IgD-negative memory B cell (primary cell): ENCODE data around the gene CDC26. TPM values are rescaled to one million over a fixed set of nuclear protein-coding genes. Genes with fewer than 3 reads are reported as not detected.
A peak's percentile ranks its signal among the peaks of the same experiment; 100 is the strongest.
"Not testable (repeated sequence)": the region's sequence is repeated elsewhere in the genome, so short reads cannot be mapped to it uniquely, and the experiment has no call there.

Source experiments
- H3K27ac Mint-ChIP-seq, 3 donors: one replicate each; pipeline ENCODE4 v1.8.0; 2020 to 2022; ENCODE audit warnings: mild to moderate bottlenecking in 3 of 3, mixed read lengths in 3 of 3, moderate library complexity in 1 of 3
- H3K27me3 Mint-ChIP-seq: one replicate; pipeline ENCODE4 v1.8.0; 2021; ENCODE audit warnings: mixed read lengths
- H3K36me3 Mint-ChIP-seq: one replicate; pipeline ENCODE4 v1.8.0; 2020; ENCODE audit warnings: mild to moderate bottlenecking, mixed read lengths
- H3K4me1 Mint-ChIP-seq, 3 donors: one replicate each; pipeline ENCODE4 v1.8.0; 2020 to 2022; ENCODE audit warnings: mixed read lengths in 3 of 3, mild to moderate bottlenecking in 1 of 3
- H3K4me3 Mint-ChIP-seq, 4 donors: one replicate each; pipeline ENCODE4 v1.8.0; 2020 to 2022; ENCODE audit warnings: mild to moderate bottlenecking in 4 of 4, mixed read lengths in 4 of 4, moderate library complexity in 3 of 4
- H3K9me3 Mint-ChIP-seq, 3 donors: one replicate each; pipeline ENCODE4 v1.8.0; 2020 to 2021; ENCODE audit warnings: mixed read lengths in 3 of 3, mild to moderate bottlenecking in 1 of 3
- polyA plus RNA-seq: library from polyadenylated mRNA; unstranded; fragments of 300-500 nt; fragmentation: Illumina TruSeq; gene quantifications from one replicate; pipeline ENCODE4 v1.2.3, GENCODE V29; 2021

Gene CDC26
- polyA plus RNA-seq, 1 donor from 2014 or later = 135 TPM

GRCh38 chr9:113301548-113301947 is 26.2 kb upstream of the CDC26 start:
- Mint-ChIP-seq H3K9me3 (no peaks in the 10 kb centered on the region), H3K36me3 (no peaks in the 10 kb centered on the region), H3K4me1 (peaks cover 0 to 3% (median 0%) of the 10 kb centered on the region in 3 donors), H3K27ac (no peak overlapping the region), H3K27me3 (peaks cover 15% of the 10 kb centered on the region), H3K4me3 (no peak overlapping the region)

- Mint-ChIP-seq H3K27ac (peak overlapping the region in 1 of 3 donors; percentile 58), H3K27me3 (peaks cover 8% of the 10 kb centered on the region), H3K4me1 (peaks cover 0 to 3% (median 1%) of the 10 kb centered on the region in 3 donors), H3K4me3 (no peak overlapping the region), H3K36me3 (no peaks in the 10 kb centered on the region), H3K9me3 (no peaks in the 10 kb centered on the region)
These were observed 24.5 kb upstream of the CDC26 start for GRCh38 chr9:113299800-113300292.

DNA sequence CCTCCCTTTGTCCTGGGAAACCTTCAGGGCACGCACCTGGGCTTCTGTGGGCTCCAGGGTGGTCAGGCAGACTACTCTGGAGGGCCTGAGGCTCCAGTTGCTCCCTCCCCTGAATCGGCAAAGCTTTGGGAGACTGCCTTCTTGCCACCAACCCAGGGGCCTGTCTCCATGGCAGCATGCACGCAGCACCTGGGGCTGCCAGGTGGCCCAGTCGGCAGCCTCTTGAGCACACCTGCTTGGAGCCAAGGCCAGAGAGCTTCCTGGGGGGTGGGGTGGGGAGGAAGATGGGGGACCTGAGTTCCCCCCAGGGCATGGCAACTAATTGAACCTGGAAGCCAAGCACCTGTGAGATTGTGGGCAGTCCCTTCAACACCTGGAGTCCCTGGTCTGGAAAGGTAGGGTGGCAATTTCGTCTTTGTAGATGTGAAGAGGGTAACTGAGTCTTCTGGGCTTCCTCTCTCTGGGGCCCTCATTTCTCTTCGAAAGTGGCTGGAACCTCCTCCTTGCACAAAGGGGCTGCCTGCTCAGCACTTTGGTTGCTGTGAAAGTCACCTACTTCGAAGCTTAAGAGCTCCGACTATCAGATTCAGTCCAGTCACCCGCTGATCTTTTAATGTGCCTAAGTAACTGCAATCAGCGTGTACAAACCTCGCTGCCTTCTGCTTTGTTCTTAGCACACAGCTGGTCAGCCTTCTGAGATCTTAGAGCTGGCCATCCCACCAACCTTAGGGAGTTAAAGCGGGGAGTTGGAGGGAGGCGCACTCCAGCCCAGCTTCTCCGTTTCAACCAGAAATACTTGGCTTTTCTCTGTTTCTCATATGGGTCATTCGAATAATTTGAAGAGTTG is 23.8 kb upstream of the CDC26 start:
- Mint-ChIP-seq H3K27ac (no peak overlapping the region), H3K4me3 (no peak overlapping the region), H3K4me1 (peaks cover 0 to 3% (median 1%) of the 10 kb centered on the region in 3 donors), H3K36me3 (no peaks in the 10 kb centered on the region), H3K27me3 (peaks cover 7% of the 10 kb centered on the region), H3K9me3 (no peaks in the 10 kb centered on the region)

GRCh38 chr9:113298311-113298710 is 22.9 kb upstream of the CDC26 start:
- no peak overlapping the region for H3K27ac Mint-ChIP-seq
- H3K4me1 Mint-ChIP-seq = peaks cover 0 to 3% (median 1%) of the 10 kb centered on the region in 3 donors
- H3K9me3 Mint-ChIP-seq = no peaks in the 10 kb centered on the region
- peaks cover 7% of the 10 kb centered on the region for H3K27me3 Mint-ChIP-seq
- H3K4me3 Mint-ChIP-seq = no peak overlapping the region
- no peaks in the 10 kb centered on the region for H3K36me3 Mint-ChIP-seq

DNA sequence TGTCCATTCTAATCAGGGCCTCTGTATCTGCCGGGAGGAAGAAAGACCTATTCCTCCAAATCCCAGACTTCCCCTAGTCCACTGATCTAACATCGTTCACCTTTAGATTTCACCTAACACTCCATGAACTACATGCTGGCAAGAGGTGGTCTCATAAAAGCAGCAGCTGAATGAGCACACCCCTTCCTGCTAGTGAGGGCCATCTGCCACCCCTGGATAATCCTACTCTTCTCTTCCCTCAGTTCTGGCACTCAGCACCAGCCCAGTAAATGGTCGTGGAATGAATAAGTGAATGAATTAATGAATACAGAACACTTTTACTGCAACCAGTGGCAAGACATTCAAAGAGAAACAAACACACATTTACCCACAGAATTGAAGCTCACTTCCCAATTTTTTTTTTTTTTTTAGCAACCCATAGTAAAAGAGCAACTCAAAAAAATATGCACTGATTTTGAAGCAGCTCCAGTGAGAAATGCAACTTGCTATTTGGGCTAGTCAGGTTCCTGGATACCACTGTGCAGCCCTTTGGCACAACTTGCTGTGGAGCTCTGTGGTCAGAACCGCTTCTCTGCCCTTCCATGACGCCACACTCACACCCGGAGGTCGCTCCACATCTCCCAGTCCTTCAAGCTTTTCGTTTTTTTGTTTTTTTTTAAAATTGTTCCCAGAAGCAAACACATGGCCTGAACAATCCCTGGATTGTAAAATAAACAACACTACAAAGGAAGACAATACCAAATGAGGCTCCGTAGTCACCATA is 21.6 kb upstream of the CDC26 start:
- Mint-ChIP-seq H3K4me1 (peaks cover 0 to 1% (median 0%) of the 10 kb centered on the region in 3 donors), H3K27me3 (peaks cover 4% of the 10 kb centered on the region), H3K4me3 (no peak overlapping the region), H3K36me3 (peaks cover 1% of the 10 kb centered on the region), H3K9me3 (no peaks in the 10 kb centered on the region), H3K27ac (no peak overlapping the region)

DNA sequence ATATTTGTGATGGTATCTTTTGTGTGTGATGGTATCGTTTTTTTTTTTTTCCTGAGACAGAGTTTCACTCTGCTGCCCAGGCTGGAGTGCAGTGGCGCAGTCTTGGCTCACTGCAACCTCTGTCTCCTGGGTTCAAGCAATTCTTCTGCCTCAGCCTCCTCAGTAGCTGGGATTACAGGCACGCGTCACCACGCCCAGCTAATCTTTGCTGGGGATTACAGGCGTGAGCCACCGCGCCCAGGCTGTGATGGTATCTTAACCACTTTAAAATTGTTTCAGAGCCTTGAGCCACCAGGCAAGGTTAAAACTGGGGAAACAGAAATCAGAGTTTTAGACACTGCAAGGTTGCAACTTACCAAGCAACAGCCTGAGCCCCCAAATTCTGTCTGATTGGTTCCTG is 20.9 kb upstream of the CDC26 start:
- not testable (repeated sequence) for H3K27ac Mint-ChIP-seq, H3K36me3 Mint-ChIP-seq, H3K4me3 Mint-ChIP-seq, H3K27me3 Mint-ChIP-seq, H3K9me3 Mint-ChIP-seq, H3K4me1 Mint-ChIP-seq

DNA sequence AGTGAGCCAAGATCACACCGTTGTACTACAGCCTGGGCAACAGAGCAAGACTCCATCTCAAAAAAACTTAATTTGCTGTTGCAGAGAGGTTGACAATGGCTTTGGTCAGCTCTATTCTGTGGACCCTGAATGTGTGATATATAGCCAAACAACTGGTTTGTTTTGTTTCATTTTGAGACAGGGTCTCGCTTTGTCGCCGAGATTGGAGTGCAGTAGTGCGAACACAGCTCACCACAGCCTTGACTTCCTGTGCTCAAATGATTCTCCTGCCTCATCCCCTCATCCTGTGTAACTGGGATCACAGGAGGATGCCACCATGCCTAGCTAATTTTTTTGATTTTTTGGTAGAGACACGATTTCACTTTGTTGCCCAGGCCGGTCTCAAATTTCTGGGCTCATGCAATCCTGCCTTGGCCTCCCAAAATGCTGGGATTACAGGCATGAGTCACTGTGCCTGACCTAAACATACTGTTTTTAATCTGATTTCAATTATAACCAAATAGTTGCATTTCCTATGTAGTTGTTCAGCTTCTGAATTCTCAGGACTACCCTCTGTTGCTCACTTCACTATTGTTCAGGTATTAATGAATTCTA is 18.0 kb upstream of the CDC26 start:
- Mint-ChIP-seq H3K4me3 (no peak overlapping the region), H3K4me1 (peaks cover 0 to 1% (median 0%) of the 10 kb centered on the region in 3 donors), H3K36me3 (peaks cover 4% of the 10 kb centered on the region), H3K27ac (peak overlapping the region in 1 of 3 donors; percentile 50), H3K9me3 (no peaks in the 10 kb centered on the region), H3K27me3 (no peaks in the 10 kb centered on the region)

- H3K27ac Mint-ChIP-seq = no peak overlapping the region
These were observed 14.8 kb upstream of the CDC26 start for GRCh38 chr9:113290052-113290607.

DNA sequence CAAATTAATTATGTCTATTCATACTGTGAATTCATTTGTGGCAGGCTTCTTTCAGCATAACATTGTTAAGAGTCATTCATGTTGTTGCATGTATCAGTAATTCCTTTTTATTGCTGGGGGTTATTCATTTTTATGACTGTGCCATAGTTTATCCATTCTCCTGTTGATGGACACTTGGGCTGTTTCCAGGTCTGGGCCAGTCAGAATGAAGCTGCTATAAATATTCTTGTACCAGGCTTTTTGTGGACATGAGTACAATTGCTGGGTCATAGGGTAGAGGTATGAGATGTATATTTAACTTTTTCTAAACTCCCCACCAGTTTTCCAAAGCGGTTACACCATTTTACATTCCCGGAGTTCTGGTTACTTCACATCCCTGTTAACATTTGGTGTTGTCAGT is 13.7 kb upstream of the CDC26 start:
- Mint-ChIP-seq H3K27ac (no peak overlapping the region), H3K9me3 (no peaks in the 10 kb centered on the region), H3K27me3 (no peaks in the 10 kb centered on the region), H3K36me3 (peaks cover 8% of the 10 kb centered on the region), H3K4me1 (peaks cover 0 to 3% (median 0%) of the 10 kb centered on the region in 3 donors), H3K4me3 (no peak overlapping the region)

More at GRCh38 chr9:113290052-113290607, 14.8 kb upstream of the CDC26 start:
- Mint-ChIP-seq H3K4me1 (peaks cover 0 to 1% (median 0%) of the 10 kb centered on the region in 3 donors), H3K36me3 (peaks cover 4% of the 10 kb centered on the region), H3K9me3 (no peaks in the 10 kb centered on the region), H3K4me3 (no peak overlapping the region), H3K27me3 (no peaks in the 10 kb centered on the region)

DNA sequence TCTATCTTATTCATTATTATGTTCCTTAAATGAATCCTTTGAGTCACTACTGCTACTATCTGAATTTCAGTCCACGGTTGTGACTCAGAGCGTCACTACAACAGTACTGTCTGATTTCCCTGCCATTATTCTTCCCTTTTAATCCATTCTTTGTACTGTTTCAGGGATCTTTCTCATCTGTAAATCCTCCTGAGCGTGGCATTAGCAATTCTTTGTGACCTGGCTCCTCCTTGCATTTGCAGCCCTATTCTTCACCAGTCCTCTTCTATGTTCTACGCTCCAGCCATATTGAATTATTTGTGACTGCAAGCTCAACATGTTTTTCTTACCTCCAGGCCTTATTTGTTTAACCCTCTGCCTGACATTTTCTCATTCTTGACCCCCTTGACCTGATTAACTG is 6.0 kb upstream of the CDC26 start:
- Mint-ChIP-seq H3K9me3 (no peaks in the 10 kb centered on the region), H3K4me3 (peak overlapping the region in 1 of 4 donors; percentile 10), H3K4me1 (peaks cover 14 to 15% (median 14%) of the 10 kb centered on the region in 3 donors), H3K27ac (no peak overlapping the region), H3K27me3 (no peaks in the 10 kb centered on the region), H3K36me3 (peaks cover 8% of the 10 kb centered on the region)

GRCh38 chr9:113278840-113279239 is 3.5 kb upstream of the CDC26 start:
- Mint-ChIP-seq H3K36me3 (peaks cover 4% of the 10 kb centered on the region), H3K27ac (no peak overlapping the region), H3K4me1 (peaks cover 13 to 18% (median 15%) of the 10 kb centered on the region in 3 donors), H3K27me3 (no peaks in the 10 kb centered on the region), H3K9me3 (no peaks in the 10 kb centered on the region), H3K4me3 (no peak overlapping the region)

DNA sequence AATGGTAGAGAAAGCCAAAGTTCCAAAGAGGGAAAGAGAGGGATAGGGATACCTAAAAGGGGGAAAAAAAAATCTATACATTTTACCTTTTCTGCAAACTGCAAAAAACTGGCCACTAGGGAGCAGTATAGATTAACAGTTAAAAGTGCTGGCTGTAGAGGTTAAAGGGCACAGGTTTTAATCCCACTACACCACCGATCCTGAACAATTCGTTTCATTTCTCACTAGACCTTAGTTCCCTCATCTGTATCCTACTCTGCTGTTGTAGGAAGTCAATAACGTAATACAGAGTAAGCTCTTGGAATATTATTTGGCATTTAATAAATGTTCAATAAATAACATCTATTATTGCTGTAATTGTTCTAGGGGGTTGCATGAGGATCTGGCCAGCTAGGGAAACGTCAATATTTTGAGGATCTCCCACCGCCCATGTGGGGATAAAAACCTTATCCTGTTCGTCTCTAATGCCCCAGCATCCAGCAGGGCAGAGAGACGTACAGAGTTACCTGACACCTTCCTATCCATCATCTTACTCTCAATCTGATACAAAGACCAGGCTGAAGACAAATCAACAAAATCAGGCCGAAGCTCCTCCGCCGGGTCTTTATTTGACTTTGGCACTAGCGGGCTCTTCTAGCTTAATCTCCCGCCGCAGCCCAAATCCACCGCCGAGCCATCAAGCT is 757 bp downstream of the CDC26 start:
- Mint-ChIP-seq H3K27ac (no peak overlapping the region), H3K4me1 (peaks cover 5 to 15% (median 8%) of the 10 kb centered on the region in 3 donors), H3K36me3 (peaks cover 2% of the 10 kb centered on the region), H3K4me3 (no peak overlapping the region), H3K27me3 (no peaks in the 10 kb centered on the region), H3K9me3 (no peaks in the 10 kb centered on the region)

DNA sequence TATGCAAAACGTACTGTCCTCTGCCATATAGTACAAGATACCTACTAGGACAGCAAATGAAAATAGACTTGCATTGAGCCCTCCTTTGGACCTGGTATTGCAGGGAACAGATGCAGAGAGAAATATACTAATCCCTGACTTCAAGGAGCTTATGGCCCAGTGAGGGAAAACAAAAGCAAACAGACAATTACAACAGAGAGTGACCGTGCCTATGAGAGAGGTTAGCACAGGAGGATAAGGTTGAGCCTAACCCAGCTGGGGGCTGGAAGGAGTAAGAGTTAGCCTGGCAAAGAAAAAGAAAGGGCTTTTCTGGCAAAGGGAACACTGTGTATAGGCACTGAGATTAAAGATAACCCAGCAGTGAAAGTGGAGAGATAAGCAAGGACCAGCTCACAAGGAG is 5.5 kb downstream of the CDC26 start:
- Mint-ChIP-seq H3K27ac (no peak overlapping the region), H3K36me3 (peaks cover 5% of the 10 kb centered on the region), H3K4me3 (peak overlapping the region in 1 of 4 donors; percentile 26)

DNA sequence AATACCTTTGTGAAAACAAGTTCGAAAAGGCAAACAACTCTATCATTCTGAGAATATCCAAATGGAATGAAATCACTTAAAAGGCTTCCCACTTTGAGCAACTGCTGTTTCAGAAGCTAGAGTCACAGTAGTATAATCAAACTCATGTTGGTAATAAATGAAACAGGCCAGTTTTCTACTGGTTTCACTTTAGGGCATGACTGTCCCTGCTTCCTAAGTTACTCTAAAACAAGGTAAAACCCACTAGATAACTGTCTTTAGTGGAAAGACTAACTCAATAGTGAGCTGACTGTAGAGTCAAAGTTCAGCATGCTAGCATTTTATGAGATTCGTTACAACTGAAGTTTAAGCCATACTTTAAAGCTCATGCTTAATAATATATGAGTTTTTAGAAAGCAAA is 6.0 kb downstream of the CDC26 start:
- Mint-ChIP-seq H3K36me3 (peaks cover 5% of the 10 kb centered on the region), H3K4me1 (peaks cover 3 to 7% (median 6%) of the 10 kb centered on the region in 3 donors), H3K27ac (no peak overlapping the region), H3K4me3 (no peak overlapping the region), H3K27me3 (no peaks in the 10 kb centered on the region), H3K9me3 (no peaks in the 10 kb centered on the region)

More for the DNA sequence above, 5.5 kb downstream of the CDC26 start:
- peaks cover 3 to 7% (median 6%) of the 10 kb centered on the region in 3 donors for H3K4me1 Mint-ChIP-seq
- no peaks in the 10 kb centered on the region for H3K27me3 Mint-ChIP-seq
- H3K9me3 Mint-ChIP-seq = no peaks in the 10 kb centered on the region
